GM20000 (cell line): ENCODE results near the gene FMN2.

Experiments used
- DNase-seq: peaks from one replicate; pipeline ENCODE4 v3.0.0; 2012; ENCODE audit warnings: low spot score
- TF ChIP-seq, protein P1 (sequence below): IDR thresholded peaks from 2 replicates; pipeline ENCODE4 v1.5.1; 2012; ENCODE audit warnings: mild to moderate bottlenecking, control low read depth; ENCODE audit errors: extremely low read depth, missing control alignments

Gene FMN2

DNA sequence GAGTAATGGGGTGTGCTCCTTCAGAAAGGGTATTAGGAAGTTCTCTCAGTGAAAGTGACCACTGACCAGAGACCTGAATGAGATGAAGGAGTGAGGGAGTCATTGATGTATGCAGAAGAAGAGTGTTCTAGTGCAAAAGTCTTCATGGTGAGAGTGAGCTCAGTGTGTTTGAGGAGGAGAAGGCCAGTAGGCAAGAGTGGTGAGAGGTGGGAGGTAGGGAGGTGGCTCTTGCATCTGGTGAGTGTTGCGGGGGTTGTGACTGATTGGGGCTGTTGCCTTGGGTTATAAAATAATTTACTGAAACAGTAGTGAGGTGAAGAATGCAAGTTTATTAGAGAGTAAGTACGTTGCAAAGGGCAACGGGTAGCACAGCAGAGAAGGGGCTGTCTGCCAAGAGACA is 26.2 kb downstream of the FMN2 start:
- TF ChIP-seq, protein P1, sequence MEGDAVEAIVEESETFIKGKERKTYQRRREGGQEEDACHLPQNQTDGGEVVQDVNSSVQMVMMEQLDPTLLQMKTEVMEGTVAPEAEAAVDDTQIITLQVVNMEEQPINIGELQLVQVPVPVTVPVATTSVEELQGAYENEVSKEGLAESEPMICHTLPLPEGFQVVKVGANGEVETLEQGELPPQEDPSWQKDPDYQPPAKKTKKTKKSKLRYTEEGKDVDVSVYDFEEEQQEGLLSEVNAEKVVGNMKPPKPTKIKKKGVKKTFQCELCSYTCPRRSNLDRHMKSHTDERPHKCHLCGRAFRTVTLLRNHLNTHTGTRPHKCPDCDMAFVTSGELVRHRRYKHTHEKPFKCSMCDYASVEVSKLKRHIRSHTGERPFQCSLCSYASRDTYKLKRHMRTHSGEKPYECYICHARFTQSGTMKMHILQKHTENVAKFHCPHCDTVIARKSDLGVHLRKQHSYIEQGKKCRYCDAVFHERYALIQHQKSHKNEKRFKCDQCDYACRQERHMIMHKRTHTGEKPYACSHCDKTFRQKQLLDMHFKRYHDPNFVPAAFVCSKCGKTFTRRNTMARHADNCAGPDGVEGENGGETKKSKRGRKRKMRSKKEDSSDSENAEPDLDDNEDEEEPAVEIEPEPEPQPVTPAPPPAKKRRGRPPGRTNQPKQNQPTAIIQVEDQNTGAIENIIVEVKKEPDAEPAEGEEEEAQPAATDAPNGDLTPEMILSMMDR, result no peak
- no peak for DNase-seq

GRCh38 chr1:240122639-240123613 is 31.2 kb downstream of the FMN2 start:
- no peak for DNase-seq
- TF ChIP-seq, protein P1, result no peak

GRCh38 chr1:240126821-240127220 is 35.1 kb downstream of the FMN2 start:
- TF ChIP-seq, protein P1, result no peak
- no peak for DNase-seq

DNA sequence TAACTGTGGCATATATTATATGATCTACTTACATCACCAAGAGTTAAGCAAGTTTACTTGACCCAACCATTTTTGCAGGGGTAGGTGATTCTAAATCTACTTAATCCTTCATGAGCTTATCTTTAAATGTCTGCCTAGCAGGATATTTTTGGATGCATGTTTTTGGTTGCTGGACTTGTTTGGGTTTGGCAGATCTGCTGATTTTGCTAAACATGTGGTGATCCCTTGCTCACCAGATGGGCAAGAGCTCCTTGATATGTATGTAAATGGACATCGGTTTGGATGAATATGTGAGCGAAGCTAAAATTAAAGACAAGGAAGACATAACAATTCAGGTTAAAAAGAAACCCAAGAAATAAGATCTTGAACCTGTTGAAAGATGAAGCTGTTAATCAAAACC is 36.7 kb downstream of the FMN2 start:
- TF ChIP-seq, protein P1, result no peak
- DNase-seq, result no peak

- no peak for DNase-seq
- TF ChIP-seq, protein P1, result no peak
Measured at GRCh38 chr1:240134113-240134512, 42.4 kb downstream of the FMN2 start.

- DNase-seq, result no peak
- TF ChIP-seq, protein P1, result no peak
Measured at GRCh38 chr1:240134596-240134995, 42.9 kb downstream of the FMN2 start.

DNA sequence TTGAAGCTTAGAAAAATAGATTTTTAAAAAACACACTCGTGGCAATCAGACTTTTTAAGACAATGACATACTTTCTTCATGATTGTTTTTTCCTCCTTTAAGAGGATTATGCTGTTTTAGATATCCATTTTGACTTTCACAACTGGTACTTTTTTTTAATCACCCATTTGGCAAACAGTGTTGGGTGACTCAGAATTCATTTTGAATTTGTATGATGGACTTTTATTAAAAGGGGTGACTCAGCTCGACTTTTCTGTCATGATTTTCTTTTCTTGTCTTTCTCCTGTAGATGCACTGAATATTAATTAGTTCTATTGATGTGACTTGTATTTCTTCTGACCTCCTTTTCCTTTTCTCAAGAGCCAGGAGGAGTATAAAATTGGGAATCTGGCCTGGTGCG is 44.7 kb downstream of the FMN2 start:
- TF ChIP-seq, protein P1, result no peak
- no peak for DNase-seq
